GM19043 (cell line): Measurements from ENCODE around the gene AGBL4.

Experiments used
- ATAC-seq: cut with Tn5 transposase; IDR thresholded peaks from one replicate; pipeline ENCODE4 v1.9.1; 2021; ENCODE audit warnings: low read depth; ENCODE audit not compliant: unreplicated experiment

Gene AGBL4

DNA sequence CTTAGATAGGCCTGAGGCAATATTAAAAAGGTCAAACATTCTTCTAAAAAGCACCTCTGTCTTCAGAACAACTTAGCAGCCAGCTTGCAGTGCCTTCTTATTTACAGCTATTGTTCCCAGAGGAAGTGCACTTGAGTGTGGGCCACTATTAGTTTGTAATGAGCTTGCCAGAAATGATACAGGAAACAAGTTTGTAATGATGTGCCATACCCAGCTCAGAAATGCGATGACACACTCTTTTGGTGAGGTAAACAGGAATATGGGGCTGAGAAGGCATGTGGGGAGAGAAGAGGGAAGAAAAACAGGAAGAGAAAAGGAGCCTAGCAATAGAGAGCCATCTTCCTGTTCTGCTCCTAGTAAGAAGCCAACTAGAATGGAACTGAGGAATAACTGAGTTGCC lies 295.4 kb downstream of the AGBL4 start:
- ATAC-seq = no peak

DNA sequence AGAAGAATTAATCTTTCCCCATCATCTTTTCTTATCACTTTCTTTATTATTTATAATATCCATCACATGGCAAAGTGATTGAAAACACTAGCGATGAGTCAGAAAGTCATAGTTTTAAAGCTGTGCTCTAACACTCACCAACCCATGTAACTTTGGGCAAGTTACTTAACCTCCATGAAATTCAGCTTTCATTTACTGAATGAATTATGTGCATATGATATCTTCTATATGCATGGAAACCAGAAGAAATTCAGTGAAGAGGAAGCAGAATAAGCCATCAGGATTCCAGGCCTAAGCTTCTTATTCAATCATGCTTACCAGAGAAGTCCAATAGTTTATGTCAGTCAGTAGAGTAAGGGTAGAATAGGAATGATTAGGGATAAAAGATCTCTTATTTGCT lies 300.1 kb downstream of the AGBL4 start:
- no peak for ATAC-seq

GRCh38 chr1:49694251-49694827 lies 329.4 kb downstream of the AGBL4 start:
- ATAC-seq = no peak

DNA sequence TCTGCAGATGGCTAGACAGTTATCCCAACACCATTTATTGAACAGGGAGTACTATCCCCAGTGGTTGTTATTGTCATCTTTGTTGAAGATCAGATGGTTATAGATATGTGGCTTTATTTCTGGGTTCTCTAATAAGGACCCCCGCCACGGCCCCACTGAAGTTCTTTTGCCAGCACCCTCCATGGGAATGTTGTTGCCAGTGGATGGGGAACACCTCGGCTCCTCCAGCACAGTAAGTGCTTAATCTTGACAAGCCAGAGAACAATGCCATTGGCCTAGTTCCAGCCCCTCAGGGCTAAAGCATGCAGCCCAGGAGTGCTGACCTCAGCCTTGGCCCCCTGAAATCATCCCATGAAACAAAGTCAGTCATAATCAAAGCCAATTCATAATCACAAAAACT lies 337.6 kb downstream of the AGBL4 start:
- ATAC-seq = no peak

GRCh38 chr1:49677706-49678105 lies 346.0 kb downstream of the AGBL4 start:
- ATAC-seq = no peak

- ATAC-seq = no peak
Measured at GRCh38 chr1:49651136-49651535, 372.6 kb downstream of the AGBL4 start.

DNA sequence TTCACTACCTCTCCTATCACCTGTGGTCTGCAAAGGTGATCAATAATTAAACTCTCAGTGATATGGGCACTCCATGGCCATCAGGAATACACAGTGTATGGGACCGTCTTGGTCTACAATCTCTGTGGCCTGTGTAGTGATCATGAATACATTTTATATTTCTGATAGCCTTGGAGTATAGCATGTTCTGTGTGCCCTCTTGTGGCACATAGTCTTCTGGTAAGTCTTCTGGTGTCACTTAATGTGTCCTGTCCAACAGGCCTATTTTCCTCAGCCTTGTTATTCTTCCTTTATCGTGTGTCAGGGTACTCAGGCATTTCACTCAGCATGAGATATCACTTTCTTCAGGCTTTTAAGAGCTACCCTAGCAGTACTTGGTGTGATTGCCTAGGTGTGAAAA lies 393.6 kb downstream of the AGBL4 start:
- no peak for ATAC-seq

- no peak for ATAC-seq
Measured at GRCh38 chr1:49627781-49628180, 396.0 kb downstream of the AGBL4 start.

DNA sequence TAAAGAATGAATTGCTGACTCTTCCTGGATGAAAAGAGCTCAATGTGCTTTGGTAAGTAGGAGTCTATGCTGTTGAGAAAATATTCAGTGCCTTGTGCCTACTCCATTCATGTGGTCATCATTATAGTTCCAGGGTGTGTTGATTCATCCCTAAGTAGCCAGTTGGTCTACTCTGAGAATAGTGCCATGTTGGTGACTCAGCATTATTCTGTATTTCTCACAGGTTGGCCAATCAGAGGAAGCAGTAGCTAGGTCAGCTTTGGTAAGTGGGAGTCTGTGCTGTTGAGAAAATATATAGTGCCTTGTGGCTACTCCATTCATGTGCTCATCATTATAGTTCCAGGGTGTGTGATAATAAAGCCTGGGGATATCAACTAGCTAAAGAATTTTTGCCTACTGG lies 397.3 kb downstream of the AGBL4 start:
- ATAC-seq = no peak

GRCh38 chr1:49622877-49623276 lies 400.9 kb downstream of the AGBL4 start:
- no peak for ATAC-seq

DNA sequence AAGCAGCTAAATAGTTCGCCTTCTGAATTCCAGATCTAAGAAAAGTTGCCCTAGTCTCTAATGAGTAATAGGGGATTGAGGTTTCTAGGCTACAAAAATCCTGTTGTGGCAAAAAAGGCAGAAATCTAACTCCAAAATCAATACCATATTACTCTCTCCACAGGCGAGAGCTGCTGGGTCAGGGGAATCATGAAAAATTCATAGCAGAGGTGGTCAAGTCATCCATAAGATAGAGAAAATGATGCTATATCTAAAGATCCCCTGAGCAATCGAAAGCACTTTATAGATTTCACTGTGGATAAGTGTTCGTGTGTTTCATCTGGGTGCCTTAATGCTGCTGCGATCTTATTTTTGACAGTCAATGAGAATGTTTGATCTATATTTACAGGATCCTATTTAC lies 417.7 kb downstream of the AGBL4 start:
- ATAC-seq = no peak

- ATAC-seq = no peak
Measured at GRCh38 chr1:49597436-49597835, 426.3 kb downstream of the AGBL4 start.

DNA sequence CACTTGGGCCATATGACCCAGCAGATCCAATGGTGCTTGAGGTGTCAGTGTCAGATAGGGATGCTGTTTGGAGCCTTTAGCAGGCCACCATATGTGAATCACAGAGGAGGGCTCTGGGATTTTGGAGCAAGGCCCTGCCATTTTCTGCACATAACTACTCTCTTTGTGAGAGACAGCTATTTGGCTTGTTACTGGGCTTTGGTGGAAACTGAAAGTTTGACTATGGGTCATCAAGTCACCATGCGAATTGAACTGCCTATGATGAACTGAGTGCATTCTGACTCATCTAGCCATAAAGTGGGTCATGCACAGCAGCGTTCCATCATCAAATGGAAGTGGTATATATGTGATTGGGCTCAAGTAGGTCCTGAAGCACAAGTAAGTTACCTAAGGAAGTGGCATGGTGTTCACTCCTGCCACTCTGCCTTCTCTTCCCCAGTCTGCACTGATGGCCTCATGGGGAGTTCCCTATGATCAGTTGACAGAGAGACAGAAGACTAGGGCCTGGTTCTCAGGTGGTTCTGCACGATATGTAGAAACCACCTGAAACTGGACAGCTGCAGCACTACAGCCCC lies 447.3 kb downstream of the AGBL4 start:
- no peak for ATAC-seq

DNA sequence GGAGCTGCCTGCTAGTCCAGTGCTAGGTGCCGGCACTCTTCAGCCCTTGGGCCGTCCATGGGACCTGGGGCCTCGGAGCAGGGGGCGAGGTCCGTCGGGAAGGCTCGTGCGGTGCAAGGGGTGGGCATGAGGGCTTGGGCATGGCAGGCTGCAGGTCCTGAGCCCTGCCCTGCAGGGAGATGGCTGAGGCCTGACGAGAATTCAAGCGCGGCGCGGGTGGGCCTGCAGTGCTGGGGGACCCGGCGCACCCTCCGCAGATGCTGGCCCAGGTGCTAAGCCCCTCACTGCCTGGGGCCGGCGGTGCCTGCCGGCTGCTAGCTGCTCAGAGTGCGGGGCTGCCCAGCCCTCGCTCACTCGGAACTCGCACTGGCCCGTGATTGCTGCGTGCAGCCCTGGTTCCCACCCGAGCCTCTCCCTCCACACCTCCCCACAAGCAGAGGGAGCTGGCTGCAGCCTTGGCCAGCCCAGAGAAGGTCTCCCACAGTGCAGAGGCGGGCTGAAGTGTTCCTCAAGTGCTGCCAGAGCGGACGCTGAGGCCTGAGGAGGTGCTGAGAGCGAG lies 467.0 kb downstream of the AGBL4 start:
- ATAC-seq = no peak

DNA sequence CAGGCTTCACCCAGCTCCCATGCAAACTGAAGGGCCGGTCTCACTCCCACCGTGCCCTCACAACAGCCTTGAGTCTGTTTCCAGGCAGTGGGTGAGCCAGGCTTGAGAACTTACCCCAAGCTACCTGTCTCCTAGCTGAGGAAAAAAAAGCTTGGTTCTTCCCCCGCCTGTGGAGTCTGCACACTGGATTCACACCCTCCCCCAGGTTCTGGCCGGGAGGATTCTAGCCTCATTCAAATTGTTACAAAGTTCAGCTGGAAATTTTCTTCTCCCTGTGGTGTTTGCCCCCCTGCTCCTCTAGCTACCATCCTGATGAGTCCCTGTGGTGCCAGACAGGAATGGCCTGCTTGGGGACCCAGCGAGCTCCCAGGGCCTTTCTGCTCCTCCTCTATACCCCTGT lies 471.7 kb downstream of the AGBL4 start:
- ATAC-seq = no peak

DNA sequence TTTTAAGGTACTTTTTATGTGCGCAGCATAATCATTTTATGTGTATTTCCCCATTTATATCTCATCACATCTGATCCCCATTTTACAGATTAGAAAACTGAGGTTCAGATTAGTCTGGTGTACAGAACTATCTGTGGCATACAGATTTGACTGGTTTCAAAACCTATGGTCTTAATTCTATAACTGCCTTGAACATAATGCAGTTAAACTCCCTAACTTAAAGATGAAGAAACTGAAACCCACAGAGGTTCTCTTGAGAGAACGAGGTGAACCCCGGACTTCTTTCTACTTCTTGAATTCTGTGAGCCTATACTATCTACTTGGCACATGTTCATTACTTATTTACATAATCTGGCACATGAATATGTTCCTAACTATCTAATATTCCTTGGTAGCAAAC lies 479.1 kb downstream of the AGBL4 start:
- ATAC-seq = no peak

DNA sequence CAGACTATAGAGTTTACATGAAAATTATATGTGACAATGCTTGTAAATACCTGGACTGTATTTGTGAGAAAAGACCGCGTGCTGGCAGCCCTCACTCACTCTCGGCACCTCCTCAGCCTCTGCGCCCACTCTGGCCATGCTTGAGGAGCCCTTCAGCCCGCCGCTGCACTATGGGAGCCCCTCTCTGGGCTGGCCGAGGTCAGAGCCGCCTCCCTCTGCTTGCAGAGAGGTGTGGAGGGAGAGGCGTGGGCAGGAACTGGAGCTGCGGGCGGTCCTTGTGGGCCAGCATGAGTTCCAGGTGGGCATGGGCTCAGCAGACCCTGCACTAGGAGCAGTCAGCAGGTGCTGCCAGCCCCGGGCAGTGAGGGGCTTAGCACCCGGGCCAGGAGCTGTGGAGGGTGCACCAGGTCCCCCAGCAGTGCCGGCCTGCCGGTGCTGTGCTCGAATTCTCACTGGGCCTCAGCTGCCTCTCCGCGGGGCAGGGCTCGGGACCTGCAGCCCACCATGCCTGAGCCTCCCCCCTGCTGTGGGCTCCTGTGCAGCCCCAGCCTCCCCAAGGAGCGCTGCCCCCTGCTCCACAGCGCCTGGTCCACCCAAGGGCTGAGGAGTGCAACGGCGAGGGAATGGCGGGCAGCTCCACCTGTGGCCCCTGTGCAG lies 482.5 kb downstream of the AGBL4 start:
- ATAC-seq = no peak

DNA sequence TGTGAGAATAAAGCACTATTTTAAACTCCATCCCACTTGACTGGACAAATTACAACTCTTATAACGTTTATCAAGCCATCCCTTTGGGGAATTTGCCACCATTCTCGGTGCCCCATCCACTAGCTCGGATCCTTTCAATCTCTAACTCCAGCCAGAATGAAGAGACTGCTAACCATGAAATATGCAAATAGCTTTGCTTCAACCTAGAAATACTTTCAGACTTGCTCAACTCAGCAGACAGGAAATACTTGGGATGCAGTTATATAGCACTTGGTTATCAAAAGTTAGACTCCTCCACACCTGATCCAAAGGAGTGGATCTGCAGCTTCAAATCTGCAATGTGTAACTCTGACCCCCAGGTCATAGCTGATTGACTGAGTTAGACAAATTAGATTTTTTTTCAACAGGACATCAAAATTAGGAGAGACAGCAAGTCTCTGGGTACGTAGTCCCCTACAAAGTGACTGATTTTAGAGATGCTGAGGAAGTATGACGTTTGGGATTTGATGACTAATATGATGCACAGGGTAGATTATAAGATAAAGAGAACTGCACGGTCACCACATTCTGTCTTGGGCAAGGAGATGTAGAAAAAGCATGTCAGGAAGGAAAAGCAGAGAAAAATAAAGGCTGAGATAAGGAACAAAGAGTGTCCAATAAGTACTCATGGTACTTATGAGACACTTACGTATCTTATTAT lies 496.0 kb downstream of the AGBL4 start:
- ATAC-seq = no peak

GRCh38 chr1:49526672-49527071 lies 497.1 kb downstream of the AGBL4 start:
- ATAC-seq = no peak

GRCh38 chr1:49523764-49524163 lies 500.0 kb downstream of the AGBL4 start:
- ATAC-seq = no peak

DNA sequence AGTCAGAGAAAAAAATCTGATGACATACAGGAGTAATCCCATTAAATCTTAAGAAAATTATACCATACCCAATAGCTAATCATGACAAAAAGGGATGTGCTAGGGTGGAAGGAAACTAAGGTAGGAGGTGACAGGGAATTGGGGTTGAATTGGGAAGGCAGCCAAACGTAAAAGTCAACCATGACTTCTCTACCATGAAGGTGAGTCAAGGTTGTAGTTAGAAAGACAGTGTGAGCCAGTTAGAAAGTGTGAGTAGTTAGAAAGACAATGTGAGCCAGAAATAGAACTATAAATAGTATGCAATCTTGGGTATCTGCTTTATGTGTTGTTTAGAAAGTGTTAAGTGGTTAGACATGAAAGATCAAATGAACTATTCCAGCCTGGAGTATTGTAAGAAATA lies 556.8 kb downstream of the AGBL4 start:
- ATAC-seq = no peak
